Activated T-helper 17 cell treated with anti-CD3 and anti-CD28 coated beads, Interleukin-2, amount 50 U/mL, for 72 hours (primary cell): ENCODE measurements around the gene ACADSB. TPM values are rescaled to one million over a fixed set of nuclear protein-coding genes. Genes with fewer than 3 reads are reported as not detected.
A peak's percentile ranks its signal among the peaks of the same experiment; 100 is the strongest.

Experiments
- ATAC-seq: fragments of 150-1000 bp; cut with Tn5 transposase; replicated peaks from 2 replicates; pipeline ENCODE4 v1.10.0; 2021; ENCODE audit warnings: mild to moderate bottlenecking, moderate library complexity
- H3K27ac Mint-ChIP-seq: one replicate; pipeline ENCODE4 v1.8.0; 2022; ENCODE audit warnings: mixed read lengths
- H3K27me3 Mint-ChIP-seq: one replicate; pipeline ENCODE4 v1.8.0; 2022; ENCODE audit warnings: mixed read lengths
- H3K36me3 Mint-ChIP-seq: one replicate; pipeline ENCODE4 v1.8.0; 2022; ENCODE audit warnings: low read depth, mild to moderate bottlenecking, mixed read lengths
- H3K4me1 Mint-ChIP-seq: one replicate; pipeline ENCODE4 v1.8.0; 2022; ENCODE audit warnings: mixed read lengths
- H3K4me3 Mint-ChIP-seq: one replicate; pipeline ENCODE4 v1.8.0; 2022; ENCODE audit warnings: mild to moderate bottlenecking, mixed read lengths
- H3K9me3 Mint-ChIP-seq: one replicate; pipeline ENCODE4 v1.8.0; 2022; ENCODE audit warnings: mixed read lengths
- total RNA-seq, 2 donors: library from RNA; stranded (reverse); gene quantifications; one replicate each; pipeline ENCODE4 v1.2.3, GENCODE V29; 2022

The ACADSB gene
- total RNA-seq, 2 donors from 2014 or later = 25.1 to 30.6 TPM

- ATAC-seq = no peak
- Mint-ChIP-seq H3K4me1 (peaks cover 7% of the 10 kb centered on the region), H3K4me3 (no peak overlapping the region), H3K27ac (no peak overlapping the region), H3K27me3 (no peaks in the 10 kb centered on the region), H3K36me3 (peaks cover 47% of the 10 kb centered on the region), H3K9me3 (no peaks in the 10 kb centered on the region)
Measured at GRCh38 chr10:123039632-123039930, 30.8 kb downstream of the ACADSB start.

- Mint-ChIP-seq H3K27ac (no peak overlapping the region), H3K9me3 (no peaks in the 10 kb centered on the region), H3K4me1 (peaks cover 7% of the 10 kb centered on the region), H3K27me3 (no peaks in the 10 kb centered on the region), H3K4me3 (no peak overlapping the region), H3K36me3 (peaks cover 35% of the 10 kb centered on the region)
- no peak for ATAC-seq
Measured at GRCh38 chr10:123042708-123043408, 34.1 kb downstream of the ACADSB start.

- peaks cover 41% of the 10 kb centered on the region for H3K36me3 Mint-ChIP-seq
- no peak overlapping the region for H3K4me3 Mint-ChIP-seq
- ATAC-seq = peak; percentile 59
- H3K27me3 Mint-ChIP-seq = no peaks in the 10 kb centered on the region
- no peak overlapping the region for H3K27ac Mint-ChIP-seq
- H3K4me1 Mint-ChIP-seq = peaks cover 7% of the 10 kb centered on the region
- H3K9me3 Mint-ChIP-seq = no peaks in the 10 kb centered on the region
Measured at GRCh38 chr10:123043409-123043925, 34.7 kb downstream of the ACADSB start.

GRCh38 chr10:123044391-123044790, 35.6 kb downstream of the ACADSB start:
- H3K27ac Mint-ChIP-seq = no peak overlapping the region
- no peak overlapping the region for H3K4me3 Mint-ChIP-seq
- peaks cover 50% of the 10 kb centered on the region for H3K36me3 Mint-ChIP-seq
- H3K4me1 Mint-ChIP-seq = peaks cover under 1% of the 10 kb centered on the region
- no peak for ATAC-seq
- H3K27me3 Mint-ChIP-seq = no peaks in the 10 kb centered on the region
- no peaks in the 10 kb centered on the region for H3K9me3 Mint-ChIP-seq

- H3K4me3 Mint-ChIP-seq = no peak overlapping the region
- H3K9me3 Mint-ChIP-seq = no peaks in the 10 kb centered on the region
- no peaks in the 10 kb centered on the region for H3K4me1 Mint-ChIP-seq
- H3K27me3 Mint-ChIP-seq = no peaks in the 10 kb centered on the region
- peaks cover 67% of the 10 kb centered on the region for H3K36me3 Mint-ChIP-seq
- peak; percentile 56 for ATAC-seq
- H3K27ac Mint-ChIP-seq = no peak overlapping the region
Measured at GRCh38 chr10:123045961-123046731, 37.3 kb downstream of the ACADSB start.

- H3K27ac Mint-ChIP-seq = no peak overlapping the region
- no peaks in the 10 kb centered on the region for H3K4me1 Mint-ChIP-seq
- no peak for ATAC-seq
- H3K36me3 Mint-ChIP-seq = peaks cover 21% of the 10 kb centered on the region
- no peaks in the 10 kb centered on the region for H3K27me3 Mint-ChIP-seq
- H3K9me3 Mint-ChIP-seq = no peaks in the 10 kb centered on the region
- H3K4me3 Mint-ChIP-seq = no peak overlapping the region
Measured at GRCh38 chr10:123057968-123058367, 49.2 kb downstream of the ACADSB start.

- no peaks in the 10 kb centered on the region for H3K36me3 Mint-ChIP-seq
- H3K27ac Mint-ChIP-seq = no peak overlapping the region
- peaks cover 15% of the 10 kb centered on the region for H3K27me3 Mint-ChIP-seq
- H3K4me3 Mint-ChIP-seq = no peak overlapping the region
- no peaks in the 10 kb centered on the region for H3K9me3 Mint-ChIP-seq
- no peaks in the 10 kb centered on the region for H3K4me1 Mint-ChIP-seq
- no peak for ATAC-seq
Measured at GRCh38 chr10:123061865-123062264, 53.1 kb downstream of the ACADSB start.

GRCh38 chr10:123062726-123063125, 53.9 kb downstream of the ACADSB start:
- peaks cover 15% of the 10 kb centered on the region for H3K27me3 Mint-ChIP-seq
- no peaks in the 10 kb centered on the region for H3K36me3 Mint-ChIP-seq
- no peaks in the 10 kb centered on the region for H3K9me3 Mint-ChIP-seq
- H3K4me3 Mint-ChIP-seq = no peak overlapping the region
- ATAC-seq = no peak
- H3K27ac Mint-ChIP-seq = no peak overlapping the region
- H3K4me1 Mint-ChIP-seq = no peaks in the 10 kb centered on the region

- Mint-ChIP-seq H3K9me3 (no peaks in the 10 kb centered on the region), H3K27ac (no peak overlapping the region), H3K36me3 (no peaks in the 10 kb centered on the region), H3K4me3 (no peak overlapping the region), H3K27me3 (peaks cover 20% of the 10 kb centered on the region), H3K4me1 (no peaks in the 10 kb centered on the region)
- ATAC-seq = no peak
Measured at GRCh38 chr10:123068087-123068853, 59.5 kb downstream of the ACADSB start.

- H3K9me3 Mint-ChIP-seq = no peaks in the 10 kb centered on the region
- H3K27ac Mint-ChIP-seq = no peak overlapping the region
- peaks cover 20% of the 10 kb centered on the region for H3K27me3 Mint-ChIP-seq
- ATAC-seq = no peak
- no peak overlapping the region for H3K4me3 Mint-ChIP-seq
- no peaks in the 10 kb centered on the region for H3K36me3 Mint-ChIP-seq
- H3K4me1 Mint-ChIP-seq = no peaks in the 10 kb centered on the region
Measured at GRCh38 chr10:123069246-123069986, 60.6 kb downstream of the ACADSB start.

GRCh38 chr10:123073187-123073586, 64.4 kb downstream of the ACADSB start:
- no peaks in the 10 kb centered on the region for H3K36me3 Mint-ChIP-seq
- H3K9me3 Mint-ChIP-seq = no peaks in the 10 kb centered on the region
- no peak for ATAC-seq
- H3K27me3 Mint-ChIP-seq = peaks cover 17% of the 10 kb centered on the region
- no peaks in the 10 kb centered on the region for H3K4me1 Mint-ChIP-seq
- no peak overlapping the region for H3K27ac Mint-ChIP-seq
- no peak overlapping the region for H3K4me3 Mint-ChIP-seq

GRCh38 chr10:123074215-123074614, 65.4 kb downstream of the ACADSB start:
- Mint-ChIP-seq H3K27me3 (peaks cover 16% of the 10 kb centered on the region), H3K4me3 (no peak overlapping the region), H3K4me1 (no peaks in the 10 kb centered on the region), H3K9me3 (no peaks in the 10 kb centered on the region), H3K36me3 (no peaks in the 10 kb centered on the region), H3K27ac (no peak overlapping the region)
- ATAC-seq = no peak

GRCh38 chr10:123081896-123082295, 73.1 kb downstream of the ACADSB start:
- Mint-ChIP-seq H3K27me3 (peaks cover 23% of the 10 kb centered on the region), H3K36me3 (no peaks in the 10 kb centered on the region), H3K9me3 (no peaks in the 10 kb centered on the region), H3K27ac (no peak overlapping the region), H3K4me3 (no peak overlapping the region), H3K4me1 (peaks cover 6% of the 10 kb centered on the region)
- ATAC-seq = no peak

GRCh38 chr10:123083811-123084210, 75.0 kb downstream of the ACADSB start:
- H3K27ac Mint-ChIP-seq = no peak overlapping the region
- H3K27me3 Mint-ChIP-seq = peaks cover 15% of the 10 kb centered on the region
- H3K4me3 Mint-ChIP-seq = no peak overlapping the region

More at GRCh38 chr10:123083811-123084210, 75.0 kb downstream of the ACADSB start:
- Mint-ChIP-seq H3K4me1 (peaks cover 6% of the 10 kb centered on the region), H3K9me3 (no peaks in the 10 kb centered on the region), H3K36me3 (no peaks in the 10 kb centered on the region)
- no peak for ATAC-seq
